Measurements from ENCODE around the gene C17orf67.
A peak's percentile ranks its signal among the peaks of the same experiment; 100 is the strongest.

C17orf67 gene

GRCh38 chr17:56832446-56832845 lies 1.3 kb downstream of the C17orf67 start:
- no peak for DNase-seq

GRCh38 chr17:56831369-56832095 lies 2.2 kb downstream of the C17orf67 start:
- no peak for DNase-seq

GRCh38 chr17:56830726-56831368 lies 2.9 kb downstream of the C17orf67 start:
- no peak for DNase-seq

- DNase-seq, result no peak
These were observed 6.9 kb downstream of the C17orf67 start for GRCh38 chr17:56826611-56827414.

DNA sequence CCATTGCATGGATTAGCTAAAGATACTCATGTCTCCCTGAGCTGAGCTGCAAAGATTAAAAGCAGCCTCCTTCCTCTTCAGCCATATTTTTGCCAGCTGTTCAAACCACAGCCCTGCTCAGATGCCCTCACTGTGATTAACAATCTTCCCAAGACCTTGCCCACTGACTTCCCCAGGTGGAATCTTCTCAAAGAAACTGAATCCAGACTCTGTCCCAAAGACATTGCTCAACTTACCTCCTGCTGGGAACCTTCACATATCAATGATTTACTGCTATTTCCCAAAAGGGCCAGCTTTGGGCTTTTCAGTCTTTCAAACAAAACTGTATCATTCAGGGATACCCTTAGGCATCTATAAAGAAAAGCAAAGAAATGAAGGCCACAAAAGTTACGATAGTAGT lies 9.2 kb downstream of the C17orf67 start:
- no peak for DNase-seq

DNA sequence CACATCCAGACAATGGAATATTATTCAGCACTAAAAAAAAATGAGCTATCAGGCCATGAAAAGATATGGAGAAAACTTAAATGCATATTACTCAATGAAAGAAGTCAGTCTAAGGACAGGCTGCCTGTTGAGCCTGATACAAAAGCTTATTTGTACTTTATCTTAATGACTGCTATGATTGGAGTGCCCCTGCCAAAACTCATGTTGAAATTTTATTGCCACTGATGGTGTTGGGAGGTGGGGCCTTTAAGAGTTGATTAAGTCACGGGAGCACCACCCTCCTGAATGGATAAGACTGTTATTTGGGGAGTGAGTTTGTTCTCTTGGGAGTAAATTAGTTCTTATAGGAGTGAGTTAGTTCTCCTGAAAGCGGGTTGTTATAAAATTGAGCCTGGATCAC lies 9.9 kb downstream of the C17orf67 start:
- no peak for DNase-seq

- DNase-seq, result no peak
These were observed 11.0 kb downstream of the C17orf67 start for GRCh38 chr17:56822725-56823124.

DNA sequence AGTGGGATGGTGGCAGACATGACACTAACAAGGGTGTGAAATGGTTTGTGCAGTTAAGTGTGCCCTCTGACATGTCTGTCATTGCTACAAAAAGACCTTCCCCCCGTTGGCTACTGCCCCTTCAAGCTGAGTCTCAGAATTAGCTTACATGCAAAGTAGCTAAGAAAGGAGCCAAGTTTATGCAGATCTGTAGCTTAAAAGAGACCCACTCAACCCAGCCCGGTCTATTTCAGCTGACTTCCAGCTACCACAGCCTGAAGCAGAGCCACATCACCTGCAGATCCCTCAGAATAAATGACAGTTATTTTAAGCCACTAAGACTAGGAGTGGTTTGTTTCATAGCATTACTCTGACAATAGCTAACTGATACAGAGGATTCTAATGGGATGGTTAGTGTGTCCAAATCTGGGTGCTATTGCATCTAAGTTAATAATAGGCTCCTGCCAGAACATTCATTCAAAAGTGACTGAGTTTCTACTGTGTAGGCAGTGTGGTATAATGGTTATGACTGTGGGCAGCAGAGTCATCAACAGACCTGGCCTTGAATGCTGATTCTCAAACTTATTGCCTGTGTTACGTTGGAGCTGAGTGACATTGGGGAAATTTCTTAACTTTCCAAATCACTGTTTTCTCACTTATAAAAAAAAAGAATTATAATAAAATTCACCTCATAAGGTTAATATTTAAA lies 11.7 kb downstream of the C17orf67 start:
- no peak for DNase-seq

- DNase-seq, result no peak
These were observed 13.5 kb downstream of the C17orf67 start for GRCh38 chr17:56820207-56820606.

DNA sequence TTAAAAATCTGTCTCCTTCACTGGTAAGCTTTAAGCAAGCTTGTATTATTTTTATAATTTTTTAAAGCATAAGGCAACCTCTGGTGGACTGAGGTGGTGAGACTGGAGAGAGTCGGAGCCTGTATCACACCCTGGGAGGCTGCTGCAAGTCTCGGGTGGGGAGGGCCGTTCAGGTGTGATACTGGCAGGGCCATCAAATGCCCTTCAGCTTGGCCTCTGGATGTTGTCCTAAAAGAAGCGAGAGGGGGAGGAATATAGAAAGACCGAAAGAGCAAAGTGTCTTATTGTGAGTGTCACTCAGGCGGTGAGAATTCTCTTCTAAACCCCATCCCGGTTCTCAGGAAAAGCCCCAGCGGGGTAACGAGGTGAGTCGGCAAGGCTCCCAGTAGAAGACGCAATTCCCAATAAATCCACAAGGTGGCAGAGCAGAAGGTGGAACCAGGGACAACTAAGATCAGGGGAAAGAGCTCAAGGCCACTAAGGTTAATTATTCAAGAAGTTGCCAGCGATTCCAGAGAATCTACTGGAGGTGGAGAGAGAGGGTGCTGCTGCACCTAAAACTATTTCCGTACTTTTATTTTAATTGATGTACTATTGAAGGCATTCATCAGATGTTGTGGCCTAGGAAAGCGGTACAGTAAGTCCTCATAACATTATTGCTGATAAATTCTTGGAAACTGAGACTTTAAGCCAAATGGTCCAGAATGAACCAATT lies 14.1 kb downstream of the C17orf67 start:
- peak; percentile 80 to 83 for DNase-seq

- DNase-seq, result no peak
These were observed 14.7 kb downstream of the C17orf67 start for GRCh38 chr17:56819030-56819429.

- DNase-seq, result no peak
These were observed 16.7 kb downstream of the C17orf67 start for GRCh38 chr17:56817066-56817465.

DNA sequence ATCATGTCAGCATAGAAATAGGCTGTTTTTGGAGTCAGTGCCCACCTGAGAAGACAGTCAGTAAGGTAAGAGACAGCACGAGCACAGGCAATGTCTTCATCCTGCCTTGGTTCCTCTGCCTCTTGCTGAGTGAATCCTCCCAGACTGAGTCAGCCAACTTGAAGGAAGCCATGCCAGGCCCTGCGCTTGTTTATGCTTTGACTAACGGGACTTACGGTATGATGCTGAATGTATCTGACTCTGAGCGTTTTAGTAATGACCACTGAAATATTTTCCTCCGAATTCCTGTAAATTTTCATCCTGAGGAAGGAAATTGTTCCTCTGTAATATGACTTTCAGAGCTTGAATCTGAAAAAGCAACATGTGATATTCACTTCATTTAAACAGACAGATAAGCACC lies 18.0 kb downstream of the C17orf67 start:
- no peak for DNase-seq

GRCh38 chr17:56812901-56813388 lies 20.8 kb downstream of the C17orf67 start:
- no peak for DNase-seq

- no peak for DNase-seq
These were observed 22.6 kb downstream of the C17orf67 start for GRCh38 chr17:56810891-56811775.

- peak in 1 of 2 experiments; percentile 4 for DNase-seq
These were observed 23.4 kb downstream of the C17orf67 start for GRCh38 chr17:56810343-56810742.

DNA sequence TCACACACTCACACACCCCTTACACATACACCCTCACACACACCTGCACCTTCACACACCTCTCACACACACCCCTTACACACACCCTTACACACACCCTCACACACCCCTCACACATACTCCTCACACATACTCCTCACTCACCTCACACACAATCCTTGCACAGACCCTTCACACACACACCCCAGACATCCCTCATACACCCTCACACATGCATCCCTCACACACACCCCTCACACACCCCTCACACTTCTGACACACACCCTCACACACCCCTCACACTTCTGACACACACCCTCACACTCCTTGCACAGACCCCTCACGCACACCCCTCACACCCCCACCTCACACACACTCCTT lies 23.9 kb downstream of the C17orf67 start:
- DNase-seq, result no peak

DNA sequence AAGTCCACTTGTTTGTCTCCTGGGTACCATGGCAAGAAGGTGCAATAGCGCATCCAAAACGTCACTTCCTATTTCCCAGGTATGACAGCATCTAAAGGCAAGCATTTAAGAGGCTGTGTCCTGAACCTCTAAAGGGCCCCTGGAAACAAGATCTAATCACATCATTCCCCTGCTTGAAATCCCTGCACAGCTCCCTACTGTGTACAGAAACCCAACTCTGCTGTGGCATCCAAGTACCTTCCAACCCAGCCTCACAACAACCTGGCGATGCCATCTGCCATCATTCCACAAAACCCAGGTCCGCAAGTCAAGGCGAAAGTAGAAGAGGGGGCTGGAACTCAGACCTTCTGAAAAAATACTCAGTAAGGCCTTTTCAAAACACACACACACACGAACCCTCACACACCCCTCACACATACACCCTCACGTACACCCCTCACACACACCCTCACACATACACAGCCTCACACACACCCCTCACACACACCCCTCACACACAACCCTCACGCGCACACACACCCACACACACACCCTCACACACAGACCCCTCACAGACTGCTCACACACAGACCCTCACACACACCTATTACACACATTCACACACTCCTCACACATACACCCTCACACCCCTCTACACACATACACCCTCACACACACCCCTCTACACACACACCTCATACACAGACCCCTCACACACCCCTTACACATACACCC lies 24.5 kb downstream of the C17orf67 start:
- DNase-seq, result no peak

DNA sequence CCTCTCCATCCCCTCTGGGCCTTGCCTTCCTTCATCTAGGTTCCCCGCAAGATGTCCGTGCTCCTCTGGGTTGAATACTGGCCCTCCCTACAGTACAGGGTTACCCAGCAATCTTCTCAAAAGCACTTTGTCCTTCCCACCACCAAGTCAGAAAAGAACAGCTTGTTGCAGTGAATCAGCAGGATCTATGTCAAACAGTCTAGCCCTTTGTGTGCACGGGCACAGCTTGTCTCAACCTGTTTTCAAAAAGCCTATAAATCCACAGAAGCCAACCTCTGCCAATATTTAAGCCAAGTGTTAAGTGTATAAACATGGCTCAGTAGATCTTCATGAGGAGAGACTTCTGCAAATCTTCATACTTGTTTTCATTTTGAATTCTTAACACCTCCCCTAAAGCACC lies 25.2 kb downstream of the C17orf67 start:
- no peak for DNase-seq

DNA sequence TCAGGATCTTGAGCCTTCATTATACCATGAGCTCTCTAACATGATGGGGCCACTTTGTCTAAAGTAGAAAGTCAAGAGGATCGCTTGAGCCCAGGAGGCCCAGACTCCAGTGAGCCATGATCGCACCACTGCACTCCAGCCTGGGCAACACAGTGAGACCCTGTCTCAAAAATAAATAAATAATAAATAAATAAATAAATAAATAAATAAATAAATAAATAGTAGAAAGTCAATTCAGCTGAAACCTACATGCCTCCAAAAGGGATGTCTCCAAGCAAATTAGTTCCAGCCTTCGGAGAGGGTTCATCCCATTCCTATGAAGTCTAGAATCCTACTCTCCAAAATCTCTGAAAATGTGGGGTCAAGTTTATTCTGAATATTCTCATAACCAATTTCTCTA lies 26.0 kb downstream of the C17orf67 start:
- no peak for DNase-seq

DNA sequence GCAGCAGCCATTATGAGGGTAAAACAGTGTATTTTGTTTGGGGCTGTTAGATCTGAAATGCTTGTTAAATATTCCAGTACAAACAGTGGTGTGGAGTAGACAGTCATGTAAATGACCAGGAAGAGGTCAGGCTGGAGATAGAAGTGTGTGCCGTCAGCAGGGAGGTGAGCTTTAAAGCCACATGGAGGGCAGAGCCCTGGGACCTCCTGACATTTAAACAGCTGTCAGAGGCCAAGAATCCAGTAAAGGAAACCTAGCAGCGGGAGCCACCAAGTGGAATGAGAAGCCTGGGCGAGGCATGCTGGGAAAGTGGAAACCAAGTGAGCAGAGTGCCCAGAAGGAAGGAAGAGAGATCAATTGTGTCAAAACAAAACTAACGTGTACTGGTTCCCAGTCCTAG lies 26.8 kb downstream of the C17orf67 start:
- no peak for DNase-seq
